A549 (cell line): ENCODE data around the gene SLC6A3.

ENCODE experiments used
- CTCF ChIP-seq: fragments of >200 bp; sonication (Bioruptor Twin); formaldehyde crosslinking; IDR thresholded peaks from 3 replicates; pipeline ENCODE4 v1.5.1; 2016
- HDAC2 ChIP-seq: fragments of 200-600 bp; sonication (generic); IDR thresholded peaks from 2 replicates; pipeline ENCODE4 v1.6.1; 2016
- PBX3 ChIP-seq: IDR thresholded peaks from 2 replicates; pipeline ENCODE4 v1.6.1; 2012
- POLR2A ChIP-seq: IDR thresholded peaks from 2 replicates; pipeline ENCODE4 v1.6.1; 2012; ENCODE audit warnings: mild to moderate bottlenecking, low read length
- RFX5 ChIP-seq: fragments of 450-650 bp; IDR thresholded peaks from 2 replicates; pipeline ENCODE4 v1.7.1; 2014; ENCODE audit warnings: antibody characterized with exemption, mild to moderate bottlenecking, moderate library complexity
- USF2 ChIP-seq: fragments of 450-650 bp; IDR thresholded peaks from 2 replicates; pipeline ENCODE4 v1.6.1; 2014; ENCODE audit warnings: antibody characterized with exemption

- TF ChIP-seq POLR2A = no peak
- TF ChIP-seq RFX5 = no peak
- no peak for TF ChIP-seq HDAC2
- TF ChIP-seq CTCF = no peak
- TF ChIP-seq USF2 = no peak
- TF ChIP-seq PBX3 = no peak
Measured at GRCh38 chr5:1431021-1431811, 14.0 kb downstream of the SLC6A3 start.
